Measurements from ENCODE around the gene ARRB2.

Gene ARRB2

GRCh38 chr17:4722678-4723240, 12.3 kb downstream of the ARRB2 start:
- H3K36me3 ChIP-seq = peaks cover 43% of the 10 kb centered on the region
- no peak for TF ChIP-seq CTCF (IDR thresholded peaks at IDR 0.05)
- H3K4me3 ChIP-seq (ENCODE audit: low read depth in 1 of 2, low read length in 1 of 2) = no peak overlapping the region
- H3K27me3 ChIP-seq = no peaks in the 10 kb centered on the region
- H3K4me1 ChIP-seq (ENCODE audit: control insufficient read depth in 1 of 2, insufficient read depth in 1 of 2, low read depth in 1 of 2, low read length in 1 of 2) = peaks cover 62 to 72% of the 10 kb centered on the region in 2 experiments
- H3K27ac ChIP-seq = peak overlapping the region; percentile 100
- no peaks in the 10 kb centered on the region for H3K9me3 ChIP-seq

- Histone ChIP-seq H3K36me3 (peaks cover 24% of the 10 kb centered on the region), H3K27ac (peak overlapping the region; percentile 100), H3K9me3 (no peaks in the 10 kb centered on the region), H3K4me1 (ENCODE audit: control insufficient read depth in 1 of 2, insufficient read depth in 1 of 2, low read depth in 1 of 2, low read length in 1 of 2) (peaks cover 56 to 66% of the 10 kb centered on the region in 2 experiments), H3K4me3 (ENCODE audit: low read depth in 1 of 2, low read length in 1 of 2) (no peak overlapping the region), H3K27me3 (no peaks in the 10 kb centered on the region)
- TF ChIP-seq CTCF (IDR thresholded peaks at IDR 0.05) = no peak
Measured at GRCh38 chr17:4724650-4725049, 14.2 kb downstream of the ARRB2 start.

GRCh38 chr17:4725646-4726310, 15.3 kb downstream of the ARRB2 start:
- Histone ChIP-seq H3K4me3 (ENCODE audit: low read depth in 1 of 2, low read length in 1 of 2) (peak overlapping the region; percentile 20 to 28), H3K36me3 (peaks cover 13% of the 10 kb centered on the region), H3K27me3 (no peaks in the 10 kb centered on the region), H3K4me1 (ENCODE audit: control insufficient read depth in 1 of 2, insufficient read depth in 1 of 2, low read depth in 1 of 2, low read length in 1 of 2) (peaks cover 59 to 73% of the 10 kb centered on the region in 2 experiments), H3K9me3 (no peaks in the 10 kb centered on the region), H3K27ac (peak overlapping the region; percentile 100)
- peak; percentile 59 for TF ChIP-seq CTCF (IDR thresholded peaks at IDR 0.05)

GRCh38 chr17:4728124-4728523, 17.7 kb downstream of the ARRB2 start:
- H3K27ac ChIP-seq = peak overlapping the region; percentile 100
- peaks cover 83 to 85% of the 10 kb centered on the region in 2 experiments for H3K4me1 ChIP-seq (ENCODE audit: control insufficient read depth in 1 of 2, insufficient read depth in 1 of 2, low read depth in 1 of 2, low read length in 1 of 2)
- TF ChIP-seq CTCF (IDR thresholded peaks at IDR 0.05) = no peak
- no peaks in the 10 kb centered on the region for H3K9me3 ChIP-seq
- no peaks in the 10 kb centered on the region for H3K27me3 ChIP-seq
- peak overlapping the region in 1 of 2 experiments; percentile 20 for H3K4me3 ChIP-seq (ENCODE audit: low read depth in 1 of 2, low read length in 1 of 2)
- H3K36me3 ChIP-seq = no peaks in the 10 kb centered on the region

- H3K27me3 ChIP-seq = peaks cover 14% of the 10 kb centered on the region
- peaks cover 17% of the 10 kb centered on the region for H3K36me3 ChIP-seq
- H3K4me1 ChIP-seq (ENCODE audit: control insufficient read depth in 1 of 2, insufficient read depth in 1 of 2, low read depth in 1 of 2, low read length in 1 of 2) = peaks cover 80 to 82% of the 10 kb centered on the region in 2 experiments
- no peaks in the 10 kb centered on the region for H3K9me3 ChIP-seq
- TF ChIP-seq CTCF (IDR thresholded peaks at IDR 0.05) = peak; percentile 89
- H3K27ac ChIP-seq = peak overlapping the region; percentile 94
- H3K4me3 ChIP-seq (ENCODE audit: low read depth in 1 of 2, low read length in 1 of 2) = peak overlapping the region; percentile 78 to 84
Measured at GRCh38 chr17:4733073-4733531, 22.7 kb downstream of the ARRB2 start.
